Testis (tissue), 2 donors: ENCODE results near the gene TNRC18.

ENCODE experiments used
- POLR2A ChIP-seq: fragments of 450-650 bp; IDR thresholded peaks from one replicate; pipeline ENCODE4 v1.6.1; 2017; ENCODE audit warnings: antibody characterized with exemption, mild to moderate bottlenecking, moderate library complexity
- TF ChIP-seq, protein P1 (sequence below), 3 experiments: fragments of 450-650 bp in 2 of 3; fragments of 200-600 bp in 1 of 3; sonication (generic) in 1 of 3; IDR thresholded peaks; one replicate each; pipeline ENCODE4 v1.5.1; 2016 to 2019; ENCODE audit warnings: antibody characterized with exemption in 3 of 3, mild to moderate bottlenecking in 2 of 3, moderate library complexity in 1 of 3

DNA sequence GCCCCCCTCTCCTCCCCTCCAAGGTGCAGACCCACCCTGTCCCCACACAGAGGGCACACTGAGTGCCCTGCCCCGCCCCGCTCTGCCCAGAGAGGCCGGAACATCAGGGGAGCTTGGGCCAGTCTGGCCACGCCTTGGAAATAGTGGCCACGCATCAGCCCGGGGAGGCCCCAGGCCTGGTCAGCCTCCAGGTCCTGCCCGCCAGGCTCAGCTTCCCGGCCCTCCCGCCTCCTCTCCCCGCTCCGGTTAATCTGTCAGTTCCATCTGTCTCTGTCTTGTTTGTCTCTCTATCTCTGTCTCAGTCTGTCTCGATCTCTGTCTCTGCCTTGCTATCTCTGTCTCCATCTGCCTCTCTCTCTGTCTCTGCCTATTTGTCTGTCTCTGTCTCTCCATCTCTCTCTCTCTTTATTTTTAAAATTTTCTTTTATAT is 28.9 kb upstream of the TNRC18 start:
- TF ChIP-seq, protein P1, sequence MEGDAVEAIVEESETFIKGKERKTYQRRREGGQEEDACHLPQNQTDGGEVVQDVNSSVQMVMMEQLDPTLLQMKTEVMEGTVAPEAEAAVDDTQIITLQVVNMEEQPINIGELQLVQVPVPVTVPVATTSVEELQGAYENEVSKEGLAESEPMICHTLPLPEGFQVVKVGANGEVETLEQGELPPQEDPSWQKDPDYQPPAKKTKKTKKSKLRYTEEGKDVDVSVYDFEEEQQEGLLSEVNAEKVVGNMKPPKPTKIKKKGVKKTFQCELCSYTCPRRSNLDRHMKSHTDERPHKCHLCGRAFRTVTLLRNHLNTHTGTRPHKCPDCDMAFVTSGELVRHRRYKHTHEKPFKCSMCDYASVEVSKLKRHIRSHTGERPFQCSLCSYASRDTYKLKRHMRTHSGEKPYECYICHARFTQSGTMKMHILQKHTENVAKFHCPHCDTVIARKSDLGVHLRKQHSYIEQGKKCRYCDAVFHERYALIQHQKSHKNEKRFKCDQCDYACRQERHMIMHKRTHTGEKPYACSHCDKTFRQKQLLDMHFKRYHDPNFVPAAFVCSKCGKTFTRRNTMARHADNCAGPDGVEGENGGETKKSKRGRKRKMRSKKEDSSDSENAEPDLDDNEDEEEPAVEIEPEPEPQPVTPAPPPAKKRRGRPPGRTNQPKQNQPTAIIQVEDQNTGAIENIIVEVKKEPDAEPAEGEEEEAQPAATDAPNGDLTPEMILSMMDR (IDR thresholded peaks at IDR 0.05) = no peak
- TF ChIP-seq POLR2A = no peak
